HG03442 (cell line): ENCODE results near the gene MYH15.
A peak's percentile ranks its signal among the peaks of the same experiment; 100 is the strongest.

Experiments
- ATAC-seq: cut with Tn5 transposase; IDR thresholded peaks from one replicate; pipeline ENCODE4 v1.9.1; 2021; ENCODE audit warnings: mild to moderate bottlenecking, moderate library complexity; ENCODE audit not compliant: unreplicated experiment

The MYH15 gene

DNA sequence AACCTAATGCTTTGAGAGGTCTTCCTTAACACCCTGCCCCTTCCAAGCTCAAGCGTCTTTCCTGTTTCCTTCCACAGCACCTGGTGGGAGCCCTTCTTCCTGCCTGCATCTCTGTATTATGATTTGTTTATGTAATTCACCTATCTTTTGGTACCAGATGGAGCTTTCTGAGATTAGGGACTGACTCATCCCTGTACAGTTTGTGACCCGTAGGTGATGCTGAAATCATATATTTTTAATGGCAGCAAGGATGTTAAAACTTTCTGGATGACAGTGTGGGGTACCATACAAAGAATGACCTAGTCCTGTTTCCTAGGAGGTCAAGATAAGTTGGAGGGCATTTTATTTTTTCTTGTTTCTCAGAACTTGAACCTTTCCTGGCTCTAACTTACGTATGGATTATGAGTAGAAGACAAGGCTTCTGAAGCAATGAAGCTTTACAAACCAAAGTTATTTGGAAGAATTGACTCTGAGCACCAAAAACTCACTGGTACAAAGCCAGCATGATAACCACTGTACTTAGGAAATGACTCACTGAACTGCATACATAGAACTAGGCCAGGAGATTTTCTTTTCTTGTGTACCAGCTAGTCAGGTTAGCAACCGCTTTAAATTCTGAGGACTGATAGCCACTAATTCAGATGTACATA, 167.4 kb downstream of the MYH15 start:
- ATAC-seq, result peak; percentile 87

- ATAC-seq, result no peak
Observed at GRCh38 chr3:108341911-108342310, 168.5 kb downstream of the MYH15 start.

GRCh38 chr3:108338901-108339545, 171.4 kb downstream of the MYH15 start:
- no peak for ATAC-seq

DNA sequence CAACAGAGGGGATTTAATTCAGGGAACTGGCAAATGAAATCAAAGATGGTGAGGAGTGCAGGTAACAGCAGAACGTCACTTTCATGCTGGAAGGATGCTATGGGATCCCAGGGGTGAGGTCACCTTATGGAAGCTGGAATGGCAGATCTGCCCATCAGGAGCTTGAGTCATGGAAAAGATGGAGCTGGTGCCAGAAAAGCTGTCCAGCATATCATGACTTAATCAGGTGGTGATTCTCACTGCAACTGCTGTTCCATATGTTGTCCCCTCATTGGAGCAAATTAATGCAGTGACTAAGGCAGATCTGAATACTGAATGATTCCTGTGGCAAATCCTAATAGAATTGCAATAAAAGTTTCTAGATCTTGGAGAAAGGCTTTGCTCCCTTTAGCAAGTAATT, 175.7 kb downstream of the MYH15 start:
- no peak for ATAC-seq

DNA sequence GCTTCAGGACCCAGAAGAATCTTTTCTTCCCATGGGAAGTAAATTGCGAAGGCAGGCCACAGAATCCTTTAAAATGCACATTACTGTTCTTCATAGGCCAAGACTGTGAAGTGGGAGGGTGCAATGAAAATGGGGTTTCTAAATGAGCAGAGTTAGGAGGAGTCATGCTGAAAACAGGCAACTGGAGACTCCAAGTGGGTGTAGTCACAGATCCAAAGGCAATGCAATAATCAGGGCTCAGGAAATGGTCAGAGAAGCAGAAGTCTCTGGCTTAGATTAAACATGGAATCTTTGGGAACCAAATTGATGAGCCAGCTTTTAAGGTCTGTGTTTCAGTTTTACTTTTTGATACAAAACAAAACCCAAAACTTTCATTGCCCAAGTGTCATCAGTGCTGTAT, 176.4 kb downstream of the MYH15 start:
- no peak for ATAC-seq

- no peak for ATAC-seq
Observed at GRCh38 chr3:108331792-108332191, 178.6 kb downstream of the MYH15 start.
